Measurements from ENCODE around the gene TFF3. TPM values are rescaled to one million over a fixed set of nuclear protein-coding genes. Genes with fewer than 3 reads are reported as not detected.
A peak's percentile ranks its signal among the peaks of the same experiment; 100 is the strongest.

Gene TFF3
- total RNA-seq, 1 donor from 2014 or later = 0.26 TPM

GRCh38 chr21:42360317-42360716, 45.1 kb upstream of the TFF3 start:
- no peaks in the 10 kb centered on the region for H3K27me3 ChIP-seq (ENCODE audit: control insufficient read depth, insufficient read depth, low read length)
- no peak overlapping the region for H3K4me3 ChIP-seq (ENCODE audit: low read depth, low read length)
- TF ChIP-seq CTCF (IDR thresholded peaks at IDR 0.05; ENCODE audit: insufficient read depth, low read length, severe bottlenecking) = no peak
- H3K36me3 ChIP-seq (ENCODE audit: control insufficient read depth, insufficient read depth, low read length) = no peaks in the 10 kb centered on the region
- DNase-seq (ENCODE audit: low read depth) (no peak), FAIRE-seq (no peak)

GRCh38 chr21:42358937-42359336, 43.7 kb upstream of the TFF3 start:
- no peaks in the 10 kb centered on the region for H3K36me3 ChIP-seq (ENCODE audit: control insufficient read depth, insufficient read depth, low read length)
- no peak for DNase-seq (ENCODE audit: low read depth)
- no peak overlapping the region for H3K4me3 ChIP-seq (ENCODE audit: low read depth, low read length)
- no peak for FAIRE-seq
- no peak for TF ChIP-seq CTCF (IDR thresholded peaks at IDR 0.05; ENCODE audit: insufficient read depth, low read length, severe bottlenecking)
- peaks cover 1% of the 10 kb centered on the region for H3K27me3 ChIP-seq (ENCODE audit: control insufficient read depth, insufficient read depth, low read length)

GRCh38 chr21:42358261-42358660, 43.1 kb upstream of the TFF3 start:
- FAIRE-seq (no peak), DNase-seq (ENCODE audit: low read depth) (no peak)
- peaks cover 1% of the 10 kb centered on the region for H3K27me3 ChIP-seq (ENCODE audit: control insufficient read depth, insufficient read depth, low read length)

GRCh38 chr21:42357307-42357706, 42.1 kb upstream of the TFF3 start:
- H3K27me3 ChIP-seq (ENCODE audit: control insufficient read depth, insufficient read depth, low read length) = peaks cover 1% of the 10 kb centered on the region
- no peaks in the 10 kb centered on the region for H3K36me3 ChIP-seq (ENCODE audit: control insufficient read depth, insufficient read depth, low read length)
- DNase-seq (ENCODE audit: low read depth) (peak; percentile 55), FAIRE-seq (no peak)
- H3K4me3 ChIP-seq (ENCODE audit: low read depth, low read length) = no peak overlapping the region
- no peak for TF ChIP-seq CTCF (IDR thresholded peaks at IDR 0.05; ENCODE audit: insufficient read depth, low read length, severe bottlenecking)

More at GRCh38 chr21:42358261-42358660, 43.1 kb upstream of the TFF3 start:
- H3K36me3 ChIP-seq (ENCODE audit: control insufficient read depth, insufficient read depth, low read length) = no peaks in the 10 kb centered on the region
- TF ChIP-seq CTCF (IDR thresholded peaks at IDR 0.05; ENCODE audit: insufficient read depth, low read length, severe bottlenecking) = no peak
- no peak overlapping the region for H3K4me3 ChIP-seq (ENCODE audit: low read depth, low read length)

GRCh38 chr21:42356650-42357049, 41.4 kb upstream of the TFF3 start:
- FAIRE-seq (no peak), DNase-seq (ENCODE audit: low read depth) (no peak)
- no peak for TF ChIP-seq CTCF (IDR thresholded peaks at IDR 0.05; ENCODE audit: insufficient read depth, low read length, severe bottlenecking)
- Histone ChIP-seq H3K4me3 (ENCODE audit: low read depth, low read length) (no peak overlapping the region), H3K36me3 (ENCODE audit: control insufficient read depth, insufficient read depth, low read length) (no peaks in the 10 kb centered on the region), H3K27me3 (ENCODE audit: control insufficient read depth, insufficient read depth, low read length) (peaks cover 1% of the 10 kb centered on the region)

GRCh38 chr21:42356046-42356445, 40.8 kb upstream of the TFF3 start:
- H3K36me3 ChIP-seq (ENCODE audit: control insufficient read depth, insufficient read depth, low read length) = no peaks in the 10 kb centered on the region
- H3K4me3 ChIP-seq (ENCODE audit: low read depth, low read length) = no peak overlapping the region
- DNase-seq (ENCODE audit: low read depth) (no peak), FAIRE-seq (no peak)
- TF ChIP-seq CTCF (IDR thresholded peaks at IDR 0.05; ENCODE audit: insufficient read depth, low read length, severe bottlenecking) = no peak
- peaks cover 1% of the 10 kb centered on the region for H3K27me3 ChIP-seq (ENCODE audit: control insufficient read depth, insufficient read depth, low read length)
